ENCODE results near the gene KIAA1549.

Gene KIAA1549

DNA sequence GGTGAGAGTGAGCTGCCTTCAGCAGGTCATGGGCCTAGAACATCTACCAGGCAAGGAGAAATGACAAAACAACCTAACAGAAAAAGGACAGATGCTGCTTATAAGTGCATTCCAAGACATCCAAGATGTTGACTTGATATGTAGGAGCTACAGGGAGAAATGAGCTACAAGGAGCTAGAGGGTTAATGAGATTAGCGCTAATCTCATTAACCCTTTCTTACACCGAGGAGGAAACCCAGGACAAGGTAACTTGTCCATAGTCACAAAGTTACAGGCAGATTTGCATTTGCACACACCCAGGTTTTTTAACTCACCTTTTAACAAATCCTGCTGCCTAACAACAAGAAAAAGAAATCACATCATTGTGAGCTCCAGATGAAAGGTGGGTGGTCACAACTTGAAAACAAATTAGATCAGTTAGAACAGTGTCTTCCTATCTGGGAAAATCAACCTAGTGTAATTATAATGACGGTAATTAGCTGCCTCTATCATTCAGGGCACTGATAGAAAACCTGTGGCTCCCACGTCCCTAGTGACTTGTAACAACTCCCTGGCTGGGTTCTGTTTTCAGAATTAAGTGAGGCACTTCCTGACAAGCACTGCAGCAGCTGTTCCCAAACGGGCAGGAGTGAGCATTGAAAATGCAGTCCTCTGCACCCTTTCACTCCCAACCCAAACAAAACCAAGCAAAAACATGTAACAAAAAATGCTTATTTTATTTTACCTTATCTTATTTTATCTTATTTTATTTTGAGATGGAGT lies 5.7 kb downstream of the KIAA1549 start:
- DNase-seq (ENCODE audit: low read depth in 3 of 3) = no peak

DNA sequence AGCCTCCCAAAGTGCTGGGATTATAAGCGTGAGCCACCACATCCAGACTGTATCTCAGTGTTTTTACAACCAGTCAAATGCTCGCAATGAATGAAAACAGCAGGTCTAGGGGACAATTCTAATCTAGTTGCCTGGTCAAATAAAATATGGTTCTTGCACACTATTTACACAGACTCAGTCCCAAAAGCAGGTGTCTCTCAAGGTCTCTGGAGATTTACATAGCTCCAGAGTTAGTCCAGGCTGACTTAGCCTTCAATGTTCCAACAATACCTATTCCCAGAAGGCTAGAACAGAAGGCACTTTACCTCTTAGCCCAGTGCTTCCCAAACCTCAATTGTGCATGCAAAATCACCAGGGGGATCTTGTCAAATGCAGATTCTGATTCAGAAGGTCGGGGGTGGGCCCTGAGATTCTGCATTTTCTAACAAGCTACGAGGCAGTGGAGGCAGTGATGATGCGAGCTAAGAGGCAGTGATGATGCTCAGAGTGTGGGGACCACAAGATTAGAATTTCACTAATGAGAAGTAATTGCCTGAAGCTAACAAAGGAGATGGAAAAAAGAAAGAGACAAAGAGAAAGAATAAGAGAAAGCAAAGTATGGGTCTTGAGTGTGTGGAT lies 6.4 kb downstream of the KIAA1549 start:
- DNase-seq (ENCODE audit: low read depth in 3 of 3) = no peak

DNA sequence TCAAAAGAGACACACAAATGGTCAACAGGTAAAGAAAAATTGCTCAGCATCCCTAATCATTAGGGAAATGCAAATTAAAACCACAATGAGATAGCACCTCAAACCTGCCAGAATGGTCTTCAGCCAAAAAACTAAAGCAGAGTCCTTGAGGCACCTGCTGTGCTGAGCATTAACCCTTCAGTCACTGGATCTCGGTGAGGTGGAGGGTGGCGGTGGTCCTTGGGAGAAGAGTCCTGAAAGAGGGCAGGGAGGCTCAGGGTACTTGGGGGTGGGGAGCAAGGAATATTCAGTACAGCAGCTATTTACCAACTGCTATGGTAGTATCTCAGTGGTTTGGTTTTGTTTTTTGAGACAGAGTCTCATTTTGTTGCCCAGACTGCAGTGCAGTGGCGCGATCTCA lies 7.1 kb downstream of the KIAA1549 start:
- DNase-seq (ENCODE audit: low read depth in 3 of 3) = no peak

DNA sequence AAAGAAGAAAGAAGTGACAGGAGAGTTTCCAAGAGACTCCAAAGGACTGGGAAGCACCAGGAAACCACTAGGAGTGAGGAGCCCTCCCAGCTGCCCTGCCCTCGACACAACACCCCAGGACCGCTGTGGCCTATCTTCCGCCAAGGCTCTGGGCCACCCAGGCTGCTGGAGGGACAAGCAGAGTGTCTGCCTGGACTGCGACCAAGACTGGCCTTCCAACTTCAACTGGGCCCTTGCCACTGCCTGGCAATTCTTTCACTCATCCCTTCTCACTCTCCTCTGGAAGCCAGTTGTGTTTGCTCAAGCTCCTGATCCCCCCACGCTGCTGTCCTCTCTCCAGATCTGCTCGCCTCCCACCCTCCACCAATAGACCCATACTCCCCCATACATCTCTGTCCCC lies 10.2 kb downstream of the KIAA1549 start:
- no peak for DNase-seq (ENCODE audit: low read depth in 3 of 3)

DNA sequence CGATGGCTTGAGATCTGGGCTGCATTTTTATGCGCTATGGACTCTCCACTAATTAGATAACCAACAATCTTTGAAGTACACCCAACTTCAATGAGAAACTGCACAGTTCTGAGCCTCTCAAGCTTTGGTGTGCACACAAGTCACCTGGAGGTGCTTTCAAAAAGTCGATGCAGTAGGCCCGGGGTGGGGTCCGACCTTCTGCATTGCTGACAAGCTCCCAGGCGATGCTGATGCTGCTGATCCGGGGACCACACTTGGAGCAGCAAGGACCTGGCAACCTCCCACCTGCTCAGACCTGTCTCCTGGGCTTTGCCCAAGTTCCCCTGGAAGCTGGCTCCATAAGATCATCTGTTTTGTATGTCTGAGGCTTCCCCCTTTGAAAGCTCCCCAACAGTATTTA lies 10.7 kb downstream of the KIAA1549 start:
- DNase-seq (ENCODE audit: low read depth in 3 of 3) = no peak

DNA sequence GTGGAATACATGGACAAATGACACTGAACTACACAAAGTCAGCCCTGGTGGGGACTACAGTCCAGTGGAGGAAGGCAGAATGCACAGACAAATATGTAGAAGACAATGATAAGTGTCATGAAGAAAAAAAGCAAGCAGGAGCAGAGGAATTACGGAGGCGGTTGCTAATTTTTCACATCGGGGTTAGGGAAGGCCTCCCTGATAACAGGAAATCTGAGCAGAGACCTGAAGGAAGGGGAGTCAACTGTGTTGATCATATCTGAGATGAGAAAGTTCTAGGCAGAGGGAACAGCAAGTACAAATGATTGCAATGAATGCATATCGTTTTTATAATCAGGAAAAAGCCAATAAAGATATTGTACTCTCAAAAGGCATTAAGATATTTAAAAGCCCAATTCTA lies 14.0 kb downstream of the KIAA1549 start:
- no peak for DNase-seq (ENCODE audit: low read depth in 3 of 3)

DNA sequence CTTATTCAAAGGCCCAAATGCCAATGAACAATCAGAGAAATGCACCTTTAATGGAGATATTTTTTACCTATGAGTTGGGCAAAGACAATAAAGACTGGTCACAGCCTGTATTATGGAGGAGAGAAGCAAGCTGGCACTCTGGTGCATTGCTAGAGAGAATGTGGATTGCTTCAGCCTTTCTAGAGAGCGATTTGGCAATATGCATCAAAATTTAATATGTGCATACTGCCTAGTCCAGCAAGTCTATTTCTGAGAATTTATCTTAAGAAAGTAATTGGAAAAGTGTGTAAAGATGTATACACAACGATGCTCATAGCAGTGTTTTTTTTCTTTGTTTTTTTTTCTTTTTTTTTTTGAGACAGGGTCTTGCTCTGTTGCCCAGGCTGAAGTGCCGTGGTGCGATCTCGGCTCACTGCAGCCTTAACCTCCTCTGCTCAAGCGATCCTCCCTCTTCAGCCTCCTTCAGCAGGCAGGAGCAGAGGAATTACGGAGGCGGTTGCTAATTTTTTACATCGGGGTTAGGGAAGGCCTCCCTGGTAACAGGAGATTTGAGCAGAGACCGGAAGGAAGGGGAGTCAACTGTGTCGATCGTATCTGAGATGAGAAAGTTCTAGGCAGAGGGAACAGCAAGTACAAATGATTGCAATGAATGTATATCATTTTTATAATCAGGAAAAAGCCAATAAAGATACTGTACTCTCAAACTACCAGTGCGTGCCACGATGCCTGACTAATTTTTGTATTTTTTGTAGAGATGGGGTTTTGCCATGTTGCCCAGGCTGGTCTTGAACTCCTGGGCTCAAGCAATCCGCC lies 16.4 kb downstream of the KIAA1549 start:
- no peak for DNase-seq (ENCODE audit: low read depth in 3 of 3)

DNA sequence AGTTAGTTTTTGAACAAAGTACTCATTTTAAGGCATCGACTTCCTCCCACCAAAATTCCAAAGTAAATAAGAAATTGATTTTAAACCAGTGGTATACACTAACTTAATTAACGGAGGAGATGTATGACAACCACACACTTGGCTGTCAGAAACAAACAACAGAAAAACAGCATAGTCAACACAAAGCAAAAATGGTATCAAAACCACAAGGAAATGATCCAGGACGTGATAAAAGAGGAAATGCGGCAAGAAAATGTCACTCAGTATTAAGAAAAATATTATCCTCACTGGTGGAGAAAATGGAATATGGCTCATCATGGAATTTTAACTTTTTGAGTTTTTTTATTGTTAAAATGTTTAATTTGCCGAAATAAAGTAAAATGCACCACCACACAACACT lies 17.5 kb downstream of the KIAA1549 start:
- no peak for DNase-seq (ENCODE audit: low read depth in 3 of 3)

DNA sequence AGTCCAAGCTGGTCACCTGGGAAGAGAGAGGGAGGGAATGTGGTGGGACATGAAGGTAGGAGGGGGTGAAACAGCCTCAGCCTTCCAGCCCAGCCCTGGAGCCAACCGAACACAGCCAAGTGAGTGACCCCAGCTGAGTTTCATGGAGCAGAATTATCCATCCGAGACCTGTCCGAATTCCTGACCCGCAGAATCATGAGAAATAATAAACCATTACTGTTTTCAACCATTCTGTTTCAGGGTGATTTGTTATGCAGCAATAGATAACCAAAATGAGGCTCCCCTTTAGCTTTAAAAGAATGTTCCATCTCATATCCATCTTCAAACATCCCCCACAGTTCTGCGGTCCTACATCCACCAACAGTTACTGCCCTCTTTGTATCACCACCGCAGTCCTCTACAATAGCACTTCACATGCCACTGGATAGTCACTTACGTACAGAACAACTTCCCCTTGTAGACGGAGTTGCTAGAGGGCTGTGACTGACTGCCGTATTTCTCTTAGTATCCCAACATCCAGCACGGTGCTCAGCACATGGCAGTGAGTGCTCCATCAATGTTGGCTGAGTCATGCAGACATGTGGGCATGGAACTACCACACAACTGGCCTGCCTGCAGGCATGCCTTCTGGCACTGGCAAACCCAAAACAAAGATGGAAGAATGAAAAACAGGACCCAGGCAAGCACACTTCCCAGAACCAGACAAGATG lies 18.5 kb downstream of the KIAA1549 start:
- DNase-seq (ENCODE audit: low read depth in 3 of 3) = no peak

DNA sequence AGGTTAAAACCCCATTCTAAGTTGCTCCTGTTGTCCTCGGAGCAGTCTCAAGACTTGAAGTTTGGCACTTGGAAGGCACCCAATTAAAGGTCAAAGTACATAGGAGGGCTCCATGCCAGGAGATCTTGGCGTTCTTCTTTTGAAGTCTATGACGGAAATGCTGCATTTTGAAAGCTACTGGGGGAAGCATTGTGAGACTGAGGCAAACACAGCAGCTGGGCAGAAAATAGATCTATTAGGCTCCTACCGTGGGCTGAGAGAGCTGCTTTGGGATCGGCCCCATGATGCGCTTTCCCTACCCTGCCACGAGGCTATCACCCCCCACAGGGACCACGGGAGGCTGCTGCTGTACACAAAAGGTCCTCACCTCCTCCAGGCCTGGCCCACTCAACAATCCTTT lies 20.0 kb downstream of the KIAA1549 start:
- DNase-seq (ENCODE audit: low read depth in 3 of 3) = no peak

DNA sequence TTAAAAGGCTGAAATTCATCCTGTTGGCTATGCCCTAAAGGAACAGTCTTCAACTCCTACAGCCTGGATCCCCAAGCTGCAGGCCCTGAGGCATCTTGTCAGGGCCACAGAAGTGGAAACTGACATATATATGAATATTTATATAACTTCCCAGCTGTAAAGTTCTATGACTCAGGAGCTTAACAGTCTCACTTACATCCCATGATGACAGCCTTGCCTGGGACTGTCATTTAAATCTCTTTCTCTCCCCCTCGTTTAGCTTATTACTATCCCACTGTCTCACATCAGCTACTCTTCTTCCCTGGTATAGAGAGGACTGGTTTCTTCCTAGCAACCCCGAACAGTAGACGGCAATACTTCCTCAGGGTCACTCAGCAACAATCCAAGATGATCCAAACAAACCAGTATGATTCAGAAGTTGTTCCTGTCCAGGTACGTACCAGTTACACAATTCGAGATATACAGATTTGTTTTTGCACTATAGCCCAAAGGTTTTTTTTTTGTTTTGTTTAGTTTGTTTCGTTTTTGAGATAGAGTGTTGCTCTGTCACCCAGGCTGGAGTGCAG lies 22.7 kb downstream of the KIAA1549 start:
- DNase-seq (ENCODE audit: low read depth in 3 of 3) = no peak

DNA sequence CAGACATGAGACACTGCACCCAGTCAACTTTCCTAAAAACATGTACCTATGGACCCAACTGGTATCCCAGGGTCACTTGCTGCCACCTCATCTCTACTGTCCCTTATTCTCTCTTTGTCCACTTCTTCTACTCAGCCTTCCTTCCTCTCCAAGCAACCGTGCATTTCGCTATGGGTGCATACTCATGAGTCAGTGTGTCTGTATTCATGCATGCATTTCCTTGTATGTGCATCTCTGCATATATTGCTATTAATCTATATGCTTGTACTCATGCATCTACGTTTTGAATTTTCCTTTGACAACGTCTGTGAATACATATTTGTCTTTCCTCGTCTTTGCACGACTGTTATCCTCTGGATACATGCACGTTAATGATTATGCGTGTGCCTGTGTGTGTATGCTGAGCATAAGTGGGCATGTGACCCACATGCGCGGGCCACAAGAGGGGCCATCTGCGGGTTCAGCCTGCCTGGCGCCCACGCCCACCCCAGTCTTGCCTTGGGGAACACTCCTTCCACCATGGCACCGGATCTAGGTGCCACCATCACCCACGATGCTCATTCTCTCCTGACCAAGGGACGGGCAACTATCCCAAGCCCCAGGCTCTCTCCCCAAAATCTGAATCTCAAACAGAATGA lies 23.3 kb downstream of the KIAA1549 start:
- no peak for DNase-seq (ENCODE audit: low read depth in 3 of 3)

DNA sequence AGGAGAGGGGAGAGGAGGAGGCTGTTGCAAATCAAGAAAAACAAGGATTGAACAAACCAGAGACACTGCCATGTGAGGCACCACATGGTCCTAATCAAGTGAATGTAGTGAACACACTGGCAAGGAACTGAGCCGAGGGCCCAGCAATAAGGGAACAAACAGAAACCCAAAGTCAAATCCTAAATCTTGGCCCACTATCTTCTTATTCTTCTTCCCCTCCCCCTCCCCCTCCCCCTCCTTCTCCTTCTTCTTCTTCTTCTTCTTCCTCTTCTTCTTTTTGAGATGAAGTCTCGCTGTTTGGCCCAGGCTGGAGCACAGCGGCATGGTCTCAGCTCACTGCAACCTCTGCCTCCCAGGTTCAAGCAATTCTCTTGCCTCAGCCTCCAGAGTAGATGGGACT lies 24.0 kb downstream of the KIAA1549 start:
- no peak for DNase-seq (ENCODE audit: low read depth in 3 of 3)

DNA sequence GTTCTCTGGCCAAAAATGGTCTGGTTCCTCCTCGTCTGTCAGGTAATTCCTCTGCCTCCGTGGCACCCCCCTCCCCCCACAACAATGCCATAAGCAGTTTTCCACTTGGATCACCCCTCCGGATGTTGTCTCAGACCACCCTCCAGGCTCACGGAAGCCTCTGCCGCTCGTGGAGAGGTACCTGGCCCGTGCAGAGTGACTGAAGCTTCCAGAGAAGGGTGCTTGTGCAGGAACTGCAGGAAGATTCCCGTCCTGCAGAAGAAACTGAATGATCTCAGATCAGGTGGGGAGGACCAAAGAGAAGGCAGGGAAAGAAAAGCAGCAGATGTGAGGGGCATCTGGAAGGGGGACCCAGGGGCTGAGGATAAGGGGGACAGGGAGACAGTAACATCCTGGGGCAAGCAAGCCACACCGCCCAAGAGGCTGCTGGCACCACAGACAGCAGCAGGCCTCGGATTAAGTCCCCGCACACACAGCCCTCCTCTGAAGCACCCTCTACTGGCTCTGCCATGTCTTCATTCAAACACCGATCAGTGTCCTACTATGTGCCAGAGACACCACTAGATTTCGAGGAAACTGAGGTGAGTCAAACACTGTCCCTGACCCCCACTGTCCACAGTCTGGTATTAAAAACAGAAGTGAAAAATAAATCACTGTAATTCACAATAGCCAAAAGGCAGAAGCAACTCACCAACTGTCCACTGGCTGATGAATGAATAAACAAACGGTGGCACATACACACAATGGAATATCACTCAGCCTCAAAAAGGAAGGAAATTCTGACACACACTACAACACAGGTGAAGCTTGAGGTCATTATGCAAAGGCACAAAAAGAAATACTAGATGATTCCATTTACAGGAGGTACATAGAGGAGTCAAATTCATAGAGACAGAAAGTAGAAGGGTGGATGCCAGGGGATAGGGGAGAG lies 26.4 kb downstream of the KIAA1549 start:
- DNase-seq (ENCODE audit: low read depth in 3 of 3) = no peak

DNA sequence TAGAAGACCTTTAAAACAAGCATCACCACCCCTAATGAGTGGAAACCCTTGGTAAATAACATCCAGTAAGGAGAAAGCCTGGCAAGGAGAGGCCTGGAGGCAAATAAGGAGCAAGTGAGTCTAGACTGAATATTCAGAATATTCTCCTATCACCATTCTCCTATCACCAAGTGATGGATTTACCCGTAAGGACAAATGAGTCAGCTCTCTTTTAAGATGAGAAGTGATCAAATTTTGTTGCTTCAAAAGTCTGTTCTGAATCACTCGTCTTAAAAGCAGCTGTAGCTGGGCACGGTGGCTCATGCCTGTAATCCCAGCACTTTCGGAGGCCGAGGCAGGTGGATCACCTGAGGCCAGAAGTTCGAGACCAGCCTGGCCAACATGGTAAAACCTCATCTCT lies 28.4 kb downstream of the KIAA1549 start:
- DNase-seq (ENCODE audit: low read depth in 3 of 3) = no peak

DNA sequence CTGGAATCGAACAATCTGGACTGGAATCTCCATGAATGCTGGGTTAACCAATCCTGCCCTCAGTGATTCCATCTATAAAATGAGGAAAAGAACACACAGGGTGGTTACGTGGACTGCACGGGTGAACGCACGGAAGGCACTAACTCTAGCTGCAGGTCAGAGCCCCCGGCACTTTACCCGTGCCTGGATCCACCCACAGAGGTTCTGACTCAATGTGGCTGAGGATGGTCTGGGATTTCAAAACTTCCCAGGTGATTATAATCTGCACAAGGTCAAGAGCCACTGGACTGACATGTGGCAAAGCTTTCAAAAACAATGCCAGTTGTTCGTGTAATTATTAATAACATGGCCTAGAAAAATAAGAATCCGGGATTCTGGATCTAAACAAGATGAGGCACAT lies 29.2 kb downstream of the KIAA1549 start:
- no peak for DNase-seq (ENCODE audit: low read depth in 3 of 3)

DNA sequence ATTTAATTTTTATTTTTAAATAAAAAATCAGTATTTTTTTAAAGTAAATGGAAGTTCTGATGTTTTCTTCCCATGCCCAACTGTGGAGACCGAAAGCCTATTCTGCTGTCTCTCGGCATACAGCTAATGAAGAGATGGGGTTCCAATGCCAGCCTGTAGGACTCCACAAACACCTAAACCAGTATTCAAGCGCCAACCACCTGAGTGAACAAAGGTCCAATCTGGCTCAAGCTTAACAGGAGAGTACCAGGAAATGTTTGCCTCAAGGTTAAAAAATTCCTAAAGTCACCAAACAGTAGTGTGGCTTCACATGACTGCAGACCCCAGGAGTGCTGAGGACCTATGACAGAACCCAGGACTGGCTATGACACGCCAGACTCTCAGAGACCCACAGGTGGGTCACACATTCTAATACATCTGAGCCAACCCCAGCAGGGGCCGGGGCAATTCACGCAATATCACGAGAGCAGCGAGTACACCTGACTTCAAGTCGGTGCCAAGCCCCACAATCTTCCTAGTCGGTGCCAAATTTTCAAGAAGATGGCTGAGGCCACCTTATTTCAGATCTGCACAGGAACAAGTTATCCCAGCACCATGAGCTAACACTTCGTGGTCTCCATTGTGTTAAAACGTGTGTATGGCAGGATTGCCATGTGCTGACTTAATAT lies 31.6 kb downstream of the KIAA1549 start:
- no peak for DNase-seq (ENCODE audit: low read depth in 3 of 3)

DNA sequence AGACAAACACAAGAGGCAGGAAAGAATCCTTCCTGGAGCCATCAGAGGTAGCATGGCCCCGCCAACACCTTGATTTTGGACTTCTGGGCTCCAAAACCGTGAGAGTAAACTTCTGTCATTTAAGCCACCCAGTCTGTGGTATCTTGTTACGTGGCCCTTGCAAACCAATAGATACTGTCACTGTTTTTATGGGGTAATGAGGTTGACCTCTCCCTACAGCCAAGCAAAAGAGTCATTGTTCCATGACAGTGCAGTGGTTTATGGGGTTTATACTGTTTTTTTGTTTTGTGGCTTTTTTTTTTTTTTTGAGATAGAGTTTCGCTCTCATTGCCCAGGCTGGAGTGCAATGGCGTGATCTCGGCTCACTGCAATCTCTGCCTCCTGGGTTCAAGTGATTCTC lies 32.8 kb downstream of the KIAA1549 start:
- no peak for DNase-seq (ENCODE audit: low read depth in 3 of 3)

DNA sequence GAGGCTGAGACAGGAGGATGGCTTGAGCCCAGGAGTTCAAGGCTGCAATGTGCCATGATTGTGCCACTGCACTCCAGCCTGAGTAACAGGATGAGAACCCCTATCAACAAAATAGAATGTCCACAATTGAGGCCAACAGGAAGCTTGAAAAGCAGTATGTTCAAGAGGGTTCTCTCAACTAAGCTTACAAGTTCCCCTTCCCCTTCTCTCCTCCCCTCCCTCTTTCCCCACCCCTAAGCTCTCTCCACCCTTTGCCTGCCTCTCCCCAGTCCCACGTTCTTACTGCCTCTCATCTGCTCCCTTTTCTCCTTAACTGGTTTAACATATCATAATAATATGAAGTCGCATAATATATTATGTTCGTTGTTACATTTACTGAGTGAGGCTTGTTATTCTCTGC lies 35.4 kb downstream of the KIAA1549 start:
- no peak for DNase-seq (ENCODE audit: low read depth in 3 of 3)

DNA sequence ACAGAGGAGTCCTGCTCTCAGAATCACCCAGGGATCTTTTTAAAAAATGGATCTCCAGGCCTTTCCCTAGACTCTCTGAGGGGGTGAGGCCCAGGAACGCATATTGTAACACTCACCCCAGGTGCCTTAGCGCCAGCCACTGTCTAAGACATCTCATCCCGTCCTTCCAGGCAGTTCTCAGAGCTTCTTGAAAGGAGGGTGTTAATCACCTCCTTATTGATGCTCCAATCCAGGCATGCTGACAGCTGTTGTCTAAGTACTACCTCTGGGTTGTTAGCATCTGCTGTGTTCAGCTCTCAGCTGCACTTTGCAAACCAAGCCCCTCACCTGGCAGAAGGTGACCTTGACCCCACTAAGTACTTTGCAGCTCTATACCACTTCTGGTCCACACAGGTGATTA lies 36.0 kb downstream of the KIAA1549 start:
- no peak for DNase-seq (ENCODE audit: low read depth in 3 of 3)
